HG02938 (cell line): ENCODE results near the gene WFDC10B.
"Not testable (repeated sequence)": the region's sequence is repeated elsewhere in the genome, so short reads cannot be mapped to it uniquely, and the experiment has no call there.

ENCODE experiments used
- ATAC-seq: cut with Tn5 transposase; IDR thresholded peaks from one replicate; pipeline ENCODE4 v1.9.1; 2021; ENCODE audit warnings: mild to moderate bottlenecking, moderate library complexity; ENCODE audit not compliant: unreplicated experiment

WFDC10B gene

DNA sequence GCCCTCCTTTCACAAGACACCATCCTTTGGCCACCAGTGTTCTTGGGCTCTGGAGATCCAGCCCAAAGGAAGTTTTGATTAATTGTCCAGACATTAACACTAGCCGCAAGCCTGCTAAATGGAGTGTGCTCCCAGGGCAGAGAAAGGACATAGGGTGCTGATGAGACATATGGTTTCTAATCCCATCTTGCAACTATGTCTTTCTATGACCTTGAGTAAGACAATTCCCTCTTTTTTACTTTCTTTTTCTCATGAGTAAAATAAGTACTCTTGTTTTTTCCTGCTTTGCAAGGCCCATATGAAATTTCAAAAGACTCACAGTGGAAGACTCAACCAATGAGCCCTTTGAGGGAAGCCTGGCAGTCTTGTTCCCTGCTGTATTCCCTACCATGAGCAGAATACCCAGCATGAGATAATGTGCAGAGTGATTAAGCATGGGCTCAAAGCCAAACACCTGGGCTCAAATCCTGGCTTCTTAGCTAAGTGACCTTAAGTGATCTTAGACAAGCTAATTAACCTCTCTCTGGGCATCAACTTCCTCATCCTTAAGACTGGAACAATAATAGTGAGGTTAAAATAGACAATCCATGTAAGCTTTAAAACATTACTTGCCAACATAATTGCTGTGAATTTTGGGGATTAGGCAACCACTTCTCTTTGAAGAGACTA, at the start of gene WFDC10B:
WFDC10B (minus strand) TSS at position 51 of the 669 bp plus-strand sequence. CDS start 19,027 bp downstream, outside the sequence.
- ATAC-seq, result no peak

DNA sequence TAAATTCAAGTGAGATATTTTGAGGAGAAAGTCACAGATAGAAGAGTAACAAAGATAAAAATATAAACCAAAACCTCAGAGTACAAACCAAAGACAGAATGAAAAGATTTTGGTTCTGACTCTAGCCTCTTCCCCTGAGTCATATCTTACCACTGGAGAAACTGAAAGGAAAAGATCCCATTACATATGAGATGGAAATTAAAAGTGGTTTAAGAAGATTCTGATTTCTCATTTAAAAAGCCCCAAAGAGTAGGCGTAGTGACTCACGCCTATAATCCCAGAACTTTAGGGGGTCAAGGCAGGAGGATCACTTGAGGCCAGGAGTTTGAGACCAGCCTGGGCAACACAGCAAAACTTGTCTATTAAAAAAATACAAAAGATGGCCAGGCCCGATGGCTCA, 47.9 kb upstream of the WFDC10B start:
- no peak for ATAC-seq

DNA sequence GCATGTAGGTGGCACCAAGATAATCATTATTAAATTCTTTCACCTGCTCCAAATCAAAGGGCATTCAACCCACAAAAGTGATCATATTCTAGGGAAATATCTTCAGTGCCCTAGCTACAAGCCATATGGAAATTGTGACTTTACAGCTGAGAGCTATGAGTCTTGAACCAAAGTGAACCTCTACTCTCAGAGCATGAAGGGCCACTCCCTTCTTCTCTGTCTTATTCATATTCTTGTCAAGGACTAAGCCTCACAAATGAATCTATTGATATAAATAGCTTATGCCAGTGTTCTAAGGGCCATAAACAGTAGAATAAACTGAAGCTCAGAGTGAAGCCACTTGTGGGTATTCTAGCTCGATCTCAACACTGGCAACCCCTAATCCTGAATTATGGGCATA, 46.9 kb upstream of the WFDC10B start:
- no peak for ATAC-seq

DNA sequence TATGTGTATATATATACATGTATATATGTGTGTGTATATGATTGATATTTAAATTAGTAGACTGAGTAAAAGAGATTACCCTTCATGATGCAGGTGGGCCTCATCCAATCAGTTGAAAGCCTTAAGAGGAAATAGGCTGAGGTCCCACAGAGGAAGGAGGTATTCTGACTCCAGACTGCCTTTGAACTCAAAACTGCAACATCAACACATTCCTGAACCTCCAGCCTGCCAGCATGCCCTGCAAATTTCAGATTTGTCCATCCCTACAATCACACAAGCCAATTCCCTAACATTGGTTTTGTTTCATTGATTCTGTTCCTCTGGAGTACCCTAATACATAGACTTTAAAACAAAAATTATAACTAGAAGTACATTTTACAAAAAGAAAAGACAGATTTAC, 40.2 kb upstream of the WFDC10B start:
- ATAC-seq, result no peak

DNA sequence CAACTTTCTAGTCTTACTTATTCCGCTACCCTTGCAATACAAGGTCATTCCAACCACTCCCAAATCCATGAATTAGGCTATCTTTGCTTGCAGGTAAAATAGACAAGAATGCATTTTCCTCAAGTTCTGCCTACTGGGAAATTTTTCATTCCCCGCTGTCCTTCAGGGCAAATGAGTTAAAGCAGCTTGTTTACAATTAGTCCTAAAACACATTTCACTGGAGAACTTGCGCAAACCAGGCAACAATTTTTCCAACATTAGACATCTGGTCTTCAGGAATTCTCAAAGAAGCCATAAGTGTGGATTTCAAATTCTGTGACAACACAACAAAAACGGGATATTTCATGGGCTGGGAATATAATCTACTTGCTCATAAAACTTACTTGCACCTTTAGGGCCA, 37.8 kb upstream of the WFDC10B start:
- ATAC-seq, result no peak

DNA sequence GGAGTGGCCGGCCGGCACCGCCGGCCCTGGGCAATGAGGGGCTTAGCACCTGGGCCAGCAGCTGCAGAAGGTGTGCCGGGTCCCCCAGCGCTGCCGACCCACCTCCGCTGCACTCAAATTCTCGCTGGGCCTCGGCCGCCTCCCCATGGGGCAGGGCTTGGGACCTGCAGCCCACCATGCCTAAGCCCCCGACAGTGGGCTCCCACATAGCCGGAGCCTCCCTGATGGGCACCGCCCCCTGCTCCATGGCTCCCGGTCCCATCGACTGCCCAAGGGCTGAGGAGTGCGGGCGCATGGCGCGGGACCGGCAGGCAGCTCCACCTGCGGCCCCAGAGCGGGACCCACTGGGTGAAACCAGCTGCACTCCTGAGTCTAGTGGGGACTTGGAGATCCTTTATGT, 31.2 kb upstream of the WFDC10B start:
- ATAC-seq, result no peak

DNA sequence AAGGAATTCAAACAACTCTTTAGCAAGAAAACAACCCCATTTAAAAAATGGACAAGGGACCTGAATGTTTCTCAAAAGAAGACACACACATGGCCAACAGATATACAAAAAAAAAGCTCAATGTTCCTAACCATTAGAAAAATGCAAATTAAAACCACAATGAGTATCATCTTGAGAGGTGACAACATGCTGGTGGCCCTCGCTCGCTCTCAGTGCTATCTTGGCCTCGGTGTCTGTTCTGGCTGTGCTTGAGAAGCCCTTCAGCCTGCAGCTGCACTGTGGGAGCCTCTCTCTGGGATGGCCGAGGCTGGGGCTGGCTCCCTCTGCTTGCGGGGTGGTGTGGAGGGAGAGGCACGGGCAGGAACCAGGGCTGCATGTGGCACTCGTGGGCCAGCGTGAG, 30.7 kb upstream of the WFDC10B start:
- ATAC-seq, result no peak

DNA sequence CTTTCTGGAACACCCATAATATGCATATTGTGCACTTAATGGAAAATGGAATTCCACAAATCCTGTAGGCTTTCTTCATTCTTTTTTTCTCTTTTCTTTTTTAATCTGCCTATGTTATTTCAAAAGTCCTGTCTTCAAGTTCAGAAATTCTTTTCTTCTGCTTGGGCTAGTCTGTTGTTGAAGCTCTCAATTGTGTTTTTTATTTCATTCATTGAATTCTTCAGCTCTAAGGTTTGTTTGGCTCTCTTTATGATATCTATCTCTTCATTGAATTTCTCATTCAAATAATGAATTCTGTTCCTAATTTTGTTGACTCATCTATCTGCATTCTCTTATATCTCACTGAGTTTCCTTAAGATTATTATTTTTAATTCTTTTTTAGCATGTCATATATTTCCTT, 27.4 kb upstream of the WFDC10B start:
- no peak for ATAC-seq

DNA sequence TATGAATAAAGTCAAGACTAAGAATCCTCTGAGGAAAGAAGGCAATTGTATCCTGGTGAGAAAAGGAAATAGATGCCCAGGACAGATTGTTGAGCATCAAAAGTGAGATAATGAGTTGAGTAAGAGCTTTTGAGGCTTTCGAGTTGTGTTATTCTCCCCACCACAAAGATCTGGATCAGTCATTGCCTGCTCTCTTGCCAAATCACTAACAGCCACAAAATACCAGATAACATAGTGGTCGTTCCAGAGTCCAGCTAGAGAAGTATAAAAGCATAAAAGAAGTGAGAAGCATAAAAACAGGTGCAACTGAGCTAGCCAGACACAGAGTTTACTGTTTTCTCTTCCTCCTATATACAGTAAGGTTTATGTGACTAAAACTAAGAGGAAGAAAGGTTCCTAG, 22.2 kb upstream of the WFDC10B start:
- ATAC-seq, result no peak

DNA sequence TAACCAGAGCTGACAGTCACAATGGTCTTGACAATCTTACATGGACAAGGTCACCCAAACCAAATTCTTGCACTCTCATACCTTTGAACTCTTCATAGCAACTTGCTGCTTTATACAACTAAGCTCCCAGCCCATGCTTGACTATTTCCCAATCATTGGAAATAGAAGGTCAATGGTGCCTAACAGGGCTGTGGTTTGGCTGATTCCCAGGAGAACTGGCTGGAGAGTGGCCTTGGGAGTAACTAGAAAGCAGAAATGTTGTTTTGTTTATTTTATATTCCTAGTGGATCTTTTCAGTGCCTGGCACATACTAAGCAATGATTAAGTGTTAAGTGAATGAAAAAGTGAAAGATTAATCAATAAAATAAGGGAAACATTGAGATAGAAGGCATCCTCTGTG, 20.3 kb upstream of the WFDC10B start:
- no peak for ATAC-seq

DNA sequence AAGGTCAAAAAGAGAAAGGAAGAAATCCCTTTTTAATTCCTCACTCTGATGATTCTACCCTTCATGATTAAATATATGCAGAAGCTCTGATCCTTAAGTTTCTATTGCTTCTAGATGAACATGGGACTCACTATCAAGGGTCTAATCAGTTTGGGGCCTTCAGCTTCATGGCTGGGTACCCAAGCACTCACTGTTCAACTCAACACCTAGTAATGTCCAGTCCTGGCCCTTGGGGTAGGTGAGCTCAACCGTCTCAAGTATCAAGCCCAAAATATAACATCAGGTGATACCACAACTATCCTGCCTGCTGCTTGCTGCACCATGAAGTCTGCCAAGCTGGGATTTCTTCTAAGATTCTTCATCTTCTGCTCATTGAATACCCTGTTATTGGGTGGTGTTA, 17.2 kb upstream of the WFDC10B start, which contains the start of gene SPINT4:
SPINT4 (plus strand) TSS at position 301 of the 400 bp plus-strand sequence; CDS start at position 322, 21 bp downstream.
- ATAC-seq, result no peak

DNA sequence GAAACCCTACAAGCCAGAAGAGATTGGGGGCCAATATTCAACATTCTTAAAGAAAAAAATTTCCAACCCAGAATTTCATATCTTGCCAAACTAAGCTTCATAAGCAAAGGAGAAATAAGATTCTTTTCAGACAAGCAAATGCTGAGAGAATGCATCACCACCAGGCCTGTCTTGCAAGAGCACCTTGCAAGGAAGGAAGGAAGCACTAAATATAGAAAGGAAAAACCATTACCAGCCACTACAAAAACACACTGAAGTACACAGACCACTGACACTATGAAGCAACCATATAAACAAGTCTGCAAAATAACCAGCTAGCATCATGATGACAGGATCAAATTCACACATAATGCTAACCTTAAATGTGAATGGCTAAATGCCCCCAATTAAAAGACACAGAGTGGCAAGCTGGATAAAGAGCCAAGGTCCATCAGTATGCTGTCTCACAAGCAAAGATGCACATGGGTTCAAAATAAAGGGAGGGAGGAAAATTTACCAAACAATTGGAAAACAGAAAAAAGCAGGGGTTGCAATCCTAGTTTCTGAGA, 11.4 kb upstream of the WFDC10B start:
- ATAC-seq, result not testable (repeated sequence)

DNA sequence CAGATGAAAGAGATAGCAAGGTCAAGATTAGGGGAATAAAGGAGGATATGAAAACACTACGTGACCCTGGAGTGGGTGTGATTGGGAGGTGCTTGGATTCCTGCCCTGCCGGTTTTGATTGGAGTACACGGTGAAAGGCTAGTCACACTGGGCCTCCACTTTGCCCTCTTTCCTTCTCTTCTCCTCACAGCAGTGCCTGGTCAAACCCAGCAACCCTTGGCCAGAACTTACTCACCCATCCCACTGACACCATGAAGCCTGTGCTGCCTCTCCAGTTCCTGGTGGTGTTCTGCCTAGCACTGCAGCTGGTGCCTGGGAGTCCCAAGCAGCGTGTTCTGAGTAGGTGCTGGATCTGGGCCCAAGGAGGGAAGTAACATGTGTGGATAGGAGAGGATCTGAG, 2.9 kb downstream of the WFDC10B start, which contains the start of gene WFDC13:
WFDC13 (plus strand) TSS at position 166 of the 400 bp plus-strand sequence; CDS start at position 252, 86 bp downstream.
- no peak for ATAC-seq

DNA sequence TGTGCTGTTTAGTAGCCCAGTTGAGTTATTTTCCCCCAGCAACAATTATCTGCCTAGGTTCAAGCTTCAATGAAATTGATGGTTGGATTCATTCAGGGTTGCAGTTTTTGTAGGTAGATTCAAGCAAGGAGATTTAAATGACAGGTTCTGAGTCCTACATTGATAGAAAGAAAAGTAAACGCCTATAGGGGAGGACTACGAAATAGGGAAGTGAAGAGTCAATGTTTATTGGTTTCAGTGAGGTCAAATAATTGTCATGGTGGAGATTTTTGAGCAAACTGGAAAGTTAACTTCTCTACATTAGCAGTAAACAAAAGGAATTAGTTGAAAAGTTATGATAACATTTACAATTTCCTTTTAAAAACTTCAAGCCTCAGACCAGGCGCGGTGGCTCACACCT, 3.7 kb downstream of the WFDC10B start:
- ATAC-seq, result no peak

DNA sequence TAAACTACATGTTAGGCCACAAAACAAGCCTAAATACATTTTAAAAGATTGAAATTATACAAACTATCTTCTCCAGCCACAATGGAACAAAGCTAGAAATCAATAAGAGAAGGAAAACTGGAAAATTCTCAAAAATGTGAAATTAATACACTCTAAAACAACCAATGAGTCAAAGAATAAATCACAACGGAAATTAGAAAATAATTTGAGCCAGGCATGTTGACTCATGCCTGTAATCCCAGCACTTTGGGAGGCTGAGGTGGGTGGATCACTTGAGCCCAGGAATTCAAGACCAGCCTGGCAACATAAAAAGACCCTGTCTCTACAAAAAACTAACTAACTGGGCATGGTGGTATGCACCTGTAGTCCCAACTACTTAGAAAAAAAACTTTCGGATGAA, 9.3 kb downstream of the WFDC10B start:
- no peak for ATAC-seq

DNA sequence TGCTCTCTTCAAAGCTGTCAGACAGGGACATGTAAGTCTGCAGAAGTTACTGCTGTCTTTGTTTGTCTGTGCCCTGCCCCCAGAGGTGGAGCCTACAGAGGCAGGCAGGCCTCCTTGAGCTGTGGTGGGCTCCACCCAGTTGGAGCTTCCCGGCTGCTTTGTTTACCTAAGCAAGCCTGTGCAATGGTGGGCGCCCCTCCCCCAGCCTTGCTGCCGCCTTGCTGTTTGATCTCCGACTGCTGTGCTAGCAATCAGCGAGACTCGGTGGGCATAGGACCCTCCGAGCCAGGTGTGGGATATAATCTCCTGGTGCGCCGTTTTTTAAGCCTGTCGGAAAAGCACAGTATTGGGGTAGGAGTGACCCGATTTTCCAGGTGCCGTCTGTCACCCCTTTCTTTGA, 11.5 kb downstream of the WFDC10B start:
- ATAC-seq, result not testable (repeated sequence)

DNA sequence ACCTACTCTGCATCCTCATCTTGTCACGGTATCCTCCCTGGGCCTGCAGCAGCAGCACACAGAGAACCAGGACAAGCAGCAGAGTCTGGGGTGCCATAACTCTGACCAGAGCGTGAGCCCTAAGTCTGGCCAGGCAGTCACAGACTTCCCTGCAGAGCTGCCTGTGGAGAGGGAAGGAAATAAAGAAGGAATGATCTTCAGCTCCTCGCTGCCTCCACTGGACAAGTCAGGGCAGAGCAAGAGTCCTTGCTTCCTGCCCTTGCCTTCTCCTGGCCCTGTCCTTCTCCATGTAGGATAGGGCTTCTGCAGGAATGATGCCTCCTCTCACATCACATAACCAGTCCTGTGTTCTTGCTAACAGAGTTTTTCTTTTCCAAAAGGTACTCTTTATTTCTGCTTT, 18.9 kb downstream of the WFDC10B start:
- ATAC-seq, result no peak

DNA sequence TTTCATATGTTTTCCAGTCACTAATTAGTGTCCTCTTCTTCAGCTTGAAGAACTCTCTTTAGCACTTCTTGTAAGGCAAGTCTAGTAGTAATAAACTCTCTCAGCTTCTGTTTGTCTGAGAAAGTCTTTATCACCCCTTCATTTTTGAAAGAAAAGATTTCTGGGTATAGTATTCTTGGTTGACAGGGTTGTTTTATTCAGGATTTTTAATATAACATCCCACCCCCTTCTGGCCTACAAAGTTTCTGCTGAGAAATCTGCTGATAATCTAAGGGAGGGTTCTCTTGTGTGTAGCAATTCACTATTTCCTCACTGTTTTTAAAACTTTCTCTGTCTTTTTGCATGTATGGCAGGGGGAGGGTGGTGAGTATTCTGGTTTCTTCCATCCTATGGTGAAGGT, 25.2 kb downstream of the WFDC10B start:
- ATAC-seq, result no peak

DNA sequence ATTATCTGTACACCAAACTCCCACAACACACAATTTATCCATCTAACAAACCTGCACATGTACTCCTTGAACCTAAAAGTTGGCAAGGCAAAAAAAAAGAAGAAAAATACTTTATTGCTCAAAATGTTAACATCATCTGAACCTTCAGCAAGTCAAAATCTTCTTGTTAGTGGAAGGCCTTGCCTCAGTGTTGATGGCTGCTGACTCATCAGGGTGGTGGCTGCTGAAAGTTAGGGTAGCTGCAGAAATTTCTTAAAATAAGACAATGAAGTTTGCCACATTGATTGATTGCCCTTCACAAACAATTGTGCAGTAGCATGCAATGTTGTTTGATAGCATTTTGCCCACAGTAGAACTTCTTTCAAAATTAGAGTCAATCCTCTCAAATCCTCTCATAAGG, 32.1 kb downstream of the WFDC10B start:
- no peak for ATAC-seq

DNA sequence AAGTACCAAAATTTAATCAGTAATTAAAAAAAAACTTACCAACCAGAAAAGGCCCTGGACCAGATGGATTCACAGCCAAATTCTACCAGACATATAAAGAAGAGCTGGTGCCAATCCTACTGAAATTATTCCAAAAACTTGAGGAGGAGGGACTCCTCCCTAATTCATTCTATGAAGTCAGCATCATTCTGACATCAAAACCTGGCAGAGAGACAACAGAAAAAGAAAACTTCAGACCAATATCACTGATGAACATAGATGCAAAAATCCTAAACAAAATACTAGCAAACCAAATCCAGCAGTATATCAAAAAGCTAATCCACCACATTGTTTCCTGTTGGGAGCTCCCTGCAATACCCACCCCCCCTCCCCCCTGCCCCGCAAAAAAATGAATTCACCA, 34.7 kb downstream of the WFDC10B start, which contains the start of gene WFDC11:
WFDC11 (minus strand) TSS at position 101 of the 400 bp plus-strand sequence. CDS start 19,639 bp downstream, outside the sequence.
- no peak for ATAC-seq

DNA sequence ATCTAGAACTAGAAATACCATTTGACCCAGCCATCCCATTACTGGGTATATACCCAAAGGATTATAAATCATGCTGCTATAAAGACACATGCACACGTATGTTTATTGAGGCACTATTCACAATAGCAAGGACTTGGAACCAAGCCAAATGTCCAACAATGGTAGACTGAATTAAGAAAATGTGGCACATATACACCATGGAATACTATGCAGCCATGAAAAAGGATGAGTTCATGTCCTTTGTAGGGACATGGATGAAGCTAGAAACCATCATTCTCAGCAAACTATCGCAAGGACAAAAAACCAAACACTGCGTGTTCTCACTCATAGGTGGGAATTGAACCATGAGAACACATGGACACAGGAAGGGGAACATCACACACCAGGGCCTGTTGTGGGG, 47.8 kb downstream of the WFDC10B start:
- not testable (repeated sequence) for ATAC-seq

DNA sequence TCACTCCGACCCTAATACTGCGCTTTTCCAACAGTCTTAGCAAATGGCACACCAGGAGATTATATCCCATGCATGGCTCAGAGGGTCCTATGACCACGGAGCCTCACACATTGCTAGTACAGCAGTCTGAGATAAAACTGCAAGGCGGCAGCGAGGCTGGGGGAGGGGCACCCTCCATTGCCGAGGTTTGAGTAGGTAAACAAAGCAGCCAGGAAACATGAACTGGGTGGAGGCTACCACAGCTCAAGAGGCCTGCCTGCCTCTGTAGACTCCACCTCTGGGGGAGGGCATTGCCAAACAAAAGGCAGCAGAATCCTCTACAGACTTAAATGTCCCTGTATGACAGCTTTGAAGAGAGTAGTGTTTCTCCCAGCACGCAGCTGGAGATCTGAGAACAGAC, 53.1 kb downstream of the WFDC10B start:
- not testable (repeated sequence) for ATAC-seq
